SK-N-MC (cell line): ENCODE measurements around the gene PRSS12.

Experiments used
- DNase-seq: peaks from one replicate; pipeline ENCODE4 v3.0.0-alpha.2; 2011; ENCODE audit warnings: low read depth, low spot score
- H3K27ac ChIP-seq: fragments of 200-600 bp; sonication (generic); 2 replicates; pipeline ENCODE4 v1.5.1; 2016; ENCODE audit warnings: mixed run types
- H3K36me3 ChIP-seq: fragments of 200-600 bp; sonication (generic); 2 replicates; pipeline ENCODE4 v1.6.1; 2017; ENCODE audit warnings: antibody characterized with exemption, low read length, mixed read lengths; ENCODE audit not compliant: insufficient read depth
- H3K4me3 ChIP-seq: fragments of 200-600 bp; sonication (generic); 2 replicates; pipeline ENCODE4 v1.5.1; 2016
- H3K9ac ChIP-seq: fragments of 200-600 bp; sonication (generic); 2 replicates; pipeline ENCODE4 v1.8.0; 2017; ENCODE audit warnings: mixed run types, mixed read lengths; ENCODE audit not compliant: insufficient read length
- H3K9me3 ChIP-seq: fragments of 200-600 bp; sonication (generic); 2 replicates; pipeline ENCODE4 v1.6.1; 2017; ENCODE audit warnings: low read depth, mild to moderate bottlenecking, antibody characterized with exemption, low read length, moderate library complexity, mixed read lengths
- EZH2 ChIP-seq: fragments of 200-600 bp; sonication (generic); IDR thresholded peaks from one replicate; pipeline ENCODE4 v1.6.1; 2017; ENCODE audit warnings: antibody characterized with exemption
- FOXP2 ChIP-seq: optimal IDR thresholded peaks from 2 replicates; pipeline ENCODE3; 2011; ENCODE audit warnings: mild to moderate bottlenecking, moderate library complexity; ENCODE audit not compliant: insufficient read depth; ENCODE audit errors: extremely low read length, control extremely low read depth
- POLR2AphosphoS5 ChIP-seq: IDR thresholded peaks from 2 replicates; pipeline ENCODE4 v1.6.1; 2012; ENCODE audit warnings: mild to moderate bottlenecking, low read depth, low read length, borderline replicate concordance

Gene PRSS12

DNA sequence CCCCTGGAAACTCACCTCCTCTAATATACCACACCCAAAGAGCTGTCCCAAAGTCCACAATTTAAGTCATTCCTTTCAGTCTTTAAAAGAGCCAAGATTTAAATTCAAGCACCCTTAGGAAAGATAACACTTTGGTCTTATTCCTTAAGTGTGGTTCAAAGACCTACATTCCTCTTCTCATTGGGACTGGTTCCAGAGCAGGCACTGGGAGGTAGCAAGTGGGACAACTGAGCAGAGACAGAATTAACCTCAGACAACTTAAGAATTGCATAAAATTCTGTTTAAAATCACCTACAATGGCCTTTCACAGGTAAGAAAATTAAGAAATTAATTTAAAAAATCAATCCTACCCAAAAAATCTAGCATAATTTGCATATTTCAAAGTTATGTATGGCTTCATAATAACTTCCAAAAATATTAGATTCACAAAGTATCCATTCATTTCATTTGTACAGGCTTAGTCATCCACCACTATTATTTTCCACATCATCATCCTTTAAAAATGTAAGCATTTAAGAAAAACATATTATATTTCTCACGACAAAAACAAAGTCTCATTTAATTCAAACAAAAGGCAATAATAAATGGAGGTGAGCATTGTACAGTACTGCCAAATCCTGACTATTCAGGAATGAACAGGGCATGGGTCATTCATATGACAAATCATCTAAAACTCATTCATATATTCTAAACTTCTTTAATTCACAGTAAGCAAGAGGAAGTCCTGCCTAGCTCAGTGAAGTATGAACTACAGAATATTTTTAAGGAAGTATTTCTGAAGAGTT lies 13.6 kb downstream of the PRSS12 start:
- no peaks in the 10 kb centered on the region for H3K9me3 ChIP-seq
- no peak overlapping the region for H3K4me3 ChIP-seq
- H3K36me3 ChIP-seq, result no peaks in the 10 kb centered on the region
- TF ChIP-seq POLR2AphosphoS5 (no peak), FOXP2 (no peak), EZH2 (no peak)
- no peak for DNase-seq
- no peak overlapping the region for H3K27ac ChIP-seq
- no peak overlapping the region for H3K9ac ChIP-seq

DNA sequence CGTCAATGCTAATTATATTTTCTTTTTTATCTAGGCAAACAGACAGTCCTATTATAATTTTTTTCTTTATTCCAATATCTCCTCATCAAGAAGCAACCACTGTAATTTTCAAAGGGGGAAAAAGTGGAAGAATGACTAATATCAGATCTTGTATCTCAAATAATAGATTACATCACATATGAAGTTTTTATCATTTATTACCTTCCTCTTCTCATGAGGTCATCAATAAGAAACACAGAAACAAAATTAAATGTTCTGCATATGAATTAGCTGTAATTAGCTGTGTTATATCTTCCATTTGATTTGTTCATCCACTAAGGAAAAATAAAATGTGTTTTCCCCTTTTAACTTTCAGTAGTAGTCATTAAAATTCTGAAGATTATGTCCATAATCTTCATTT lies 14.3 kb downstream of the PRSS12 start:
- no peak for DNase-seq
- Histone ChIP-seq H3K9me3 (no peaks in the 10 kb centered on the region), H3K36me3 (no peaks in the 10 kb centered on the region), H3K4me3 (no peak overlapping the region), H3K27ac (no peak overlapping the region), H3K9ac (no peak overlapping the region)
- TF ChIP-seq EZH2 (no peak), FOXP2 (no peak), POLR2AphosphoS5 (no peak)

DNA sequence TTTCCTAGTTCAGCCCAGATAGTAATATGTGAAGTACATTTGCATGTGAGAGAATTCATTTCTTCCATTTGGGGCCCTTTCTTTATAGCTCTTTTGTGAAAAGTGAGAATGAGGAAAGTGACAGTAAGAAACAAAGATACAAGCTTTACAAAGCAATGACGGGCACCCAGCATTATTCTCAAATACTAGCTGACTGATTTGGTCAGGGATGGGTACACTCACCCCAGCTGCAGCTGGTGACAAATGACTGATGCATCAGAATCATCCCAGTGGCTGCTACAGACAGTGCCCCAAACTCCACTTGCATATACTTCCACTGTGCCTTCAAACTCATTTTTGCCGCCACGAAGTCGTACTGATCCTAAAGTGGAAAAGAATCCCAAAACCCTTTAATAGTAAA lies 14.8 kb downstream of the PRSS12 start:
- Histone ChIP-seq H3K9ac (no peak overlapping the region), H3K9me3 (no peaks in the 10 kb centered on the region), H3K36me3 (no peaks in the 10 kb centered on the region), H3K27ac (no peak overlapping the region), H3K4me3 (no peak overlapping the region)
- no peak for DNase-seq
- TF ChIP-seq EZH2, result no peak
- no peak for TF ChIP-seq FOXP2
- no peak for TF ChIP-seq POLR2AphosphoS5

DNA sequence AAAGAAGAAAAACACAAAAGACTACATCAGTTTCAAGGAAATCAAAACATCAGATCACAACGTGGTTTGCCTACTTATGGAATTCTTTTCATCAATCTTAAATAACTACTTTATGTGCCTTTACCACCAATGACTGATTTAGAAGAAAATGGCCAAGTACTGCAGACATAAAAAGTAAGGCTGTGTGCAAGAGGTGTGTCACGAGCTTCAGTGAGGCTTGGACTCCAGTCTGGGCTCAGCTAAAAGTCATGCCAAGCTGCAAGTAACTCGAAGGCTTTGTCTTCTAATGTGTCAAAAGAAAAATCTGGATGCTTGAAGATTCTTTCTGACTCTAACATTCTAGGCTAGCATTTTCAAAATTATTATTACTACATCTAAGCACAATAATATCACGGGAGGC lies 17.0 kb downstream of the PRSS12 start:
- Histone ChIP-seq H3K9ac (no peak overlapping the region), H3K4me3 (no peak overlapping the region), H3K27ac (no peak overlapping the region), H3K9me3 (no peaks in the 10 kb centered on the region), H3K36me3 (no peaks in the 10 kb centered on the region)
- DNase-seq, result no peak
- TF ChIP-seq FOXP2, result no peak
- TF ChIP-seq POLR2AphosphoS5, result no peak

DNA sequence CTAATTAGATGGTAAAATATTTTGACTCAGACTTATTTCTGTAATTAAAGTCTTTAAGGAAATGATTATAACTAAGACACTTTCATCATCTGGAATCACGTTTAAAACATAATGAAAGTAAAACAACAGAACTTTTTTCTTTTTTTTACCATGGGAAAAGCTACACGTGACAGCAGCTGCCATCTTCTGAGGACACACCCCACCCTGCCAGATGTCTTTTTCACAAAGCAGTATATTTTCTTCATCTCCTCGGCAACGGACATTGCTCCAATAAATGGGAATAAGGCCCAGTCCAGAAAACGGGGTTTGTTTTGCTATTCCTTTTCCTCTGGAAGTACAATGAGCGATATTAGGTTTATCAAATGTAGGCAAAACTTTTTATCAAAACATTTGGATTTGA lies 17.5 kb downstream of the PRSS12 start:
- DNase-seq, result no peak
- H3K4me3 ChIP-seq, result no peak overlapping the region
- no peaks in the 10 kb centered on the region for H3K36me3 ChIP-seq
- TF ChIP-seq FOXP2 (no peak), EZH2 (no peak), POLR2AphosphoS5 (no peak)
- no peak overlapping the region for H3K27ac ChIP-seq
- H3K9me3 ChIP-seq, result no peaks in the 10 kb centered on the region
- H3K9ac ChIP-seq, result no peak overlapping the region

DNA sequence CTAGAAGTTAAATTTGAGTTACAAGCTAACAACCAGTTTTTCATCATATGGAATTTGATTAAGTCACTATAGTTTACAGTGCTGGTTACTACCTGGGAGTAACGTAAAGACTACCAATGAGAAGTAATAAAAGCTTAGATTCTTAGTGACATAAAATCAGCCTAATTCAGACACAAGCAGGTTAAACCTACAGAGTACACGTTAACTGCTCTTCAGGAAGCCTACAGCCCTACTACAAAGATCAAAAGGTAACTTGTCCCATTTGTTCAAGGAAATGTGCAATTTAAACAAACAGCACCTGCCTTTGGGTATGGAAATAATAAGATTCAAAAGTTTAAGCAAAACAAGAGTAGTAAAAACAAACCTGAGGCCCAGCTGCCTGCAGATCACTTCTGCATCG lies 21.5 kb downstream of the PRSS12 start:
- no peak overlapping the region for H3K27ac ChIP-seq
- no peak overlapping the region for H3K9ac ChIP-seq
- H3K9me3 ChIP-seq, result no peaks in the 10 kb centered on the region
- no peaks in the 10 kb centered on the region for H3K36me3 ChIP-seq
- no peak overlapping the region for H3K4me3 ChIP-seq
- DNase-seq, result no peak
- TF ChIP-seq FOXP2 (no peak), EZH2 (no peak), POLR2AphosphoS5 (no peak)

- Histone ChIP-seq H3K9ac (no peak overlapping the region), H3K36me3 (no peaks in the 10 kb centered on the region), H3K27ac (no peak overlapping the region), H3K9me3 (no peaks in the 10 kb centered on the region), H3K4me3 (no peak overlapping the region)
- DNase-seq, result no peak
- TF ChIP-seq POLR2AphosphoS5, result no peak
- TF ChIP-seq EZH2, result no peak
- TF ChIP-seq FOXP2, result no peak
Measured at GRCh38 chr4:118329849-118330248, 23.0 kb downstream of the PRSS12 start.

DNA sequence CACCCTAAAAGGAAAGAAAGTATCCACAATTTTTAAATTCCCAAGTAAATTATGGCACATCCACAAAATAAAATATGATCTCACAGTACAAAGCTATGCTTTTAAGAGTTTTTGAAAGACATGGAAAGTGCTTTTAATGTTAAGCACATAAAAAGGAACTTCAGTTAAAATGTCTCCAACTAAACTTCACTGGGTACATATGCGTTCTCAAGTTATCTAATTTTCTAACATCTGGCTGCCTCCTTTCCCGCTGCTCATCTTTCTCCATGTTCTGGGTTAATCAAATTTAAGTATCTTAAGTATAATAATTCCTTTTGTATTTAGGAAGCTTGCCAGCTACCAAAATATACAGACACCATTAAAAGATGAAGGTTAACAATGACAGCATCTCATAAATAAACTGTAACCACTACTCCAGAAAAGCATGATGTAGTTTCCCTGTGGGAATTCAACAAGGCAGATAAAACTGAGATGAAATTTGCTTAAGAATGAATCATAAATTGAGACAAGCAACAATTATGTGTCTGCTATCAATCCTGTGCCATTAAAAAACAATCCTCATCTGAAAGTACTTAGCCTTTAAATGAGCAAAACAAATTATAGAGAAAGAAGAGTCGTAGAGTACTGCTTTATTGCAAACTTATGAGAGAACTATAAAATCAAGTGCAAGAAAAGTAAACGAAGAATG lies 25.1 kb downstream of the PRSS12 start:
- no peaks in the 10 kb centered on the region for H3K9me3 ChIP-seq
- no peaks in the 10 kb centered on the region for H3K36me3 ChIP-seq
- no peak overlapping the region for H3K27ac ChIP-seq
- no peak overlapping the region for H3K4me3 ChIP-seq
- H3K9ac ChIP-seq, result no peak overlapping the region
- peak; percentile 16; the same call in 1 of the 2 replicates for TF ChIP-seq POLR2AphosphoS5
- TF ChIP-seq FOXP2, result peak; percentile 25
- no peak for TF ChIP-seq EZH2
- DNase-seq, result peak; percentile 70
